Cardiac fibroblast (primary cell): Measurements from ENCODE around the gene MOSMO.
A peak's percentile ranks its signal among the peaks of the same experiment; 100 is the strongest.

Experiments
- DNase-seq, 2 donors: peaks; one replicate each; pipeline versions ENCODE4 v3.0.0 to v3.0.0-alpha.2; 2010; ENCODE audit warnings: low read depth in 2 of 2
- H3K4me3 ChIP-seq, 2 donors: replicated peaks in 1 of 2; 1 replicate in 1 of 2; 2 replicates in 1 of 2; pipeline ENCODE4 v1.5.1; 2011; ENCODE audit warnings: low read depth in 2 of 2, low read length in 2 of 2, mild to moderate bottlenecking in 2 of 2, moderate library complexity in 1 of 2
- TF ChIP-seq, protein P1 (sequence below): IDR thresholded peaks from one replicate; pipeline ENCODE4 v1.5.1; 2011; ENCODE audit warnings: low read depth, mild to moderate bottlenecking, low read length, inconsistent platforms

MOSMO gene

DNA sequence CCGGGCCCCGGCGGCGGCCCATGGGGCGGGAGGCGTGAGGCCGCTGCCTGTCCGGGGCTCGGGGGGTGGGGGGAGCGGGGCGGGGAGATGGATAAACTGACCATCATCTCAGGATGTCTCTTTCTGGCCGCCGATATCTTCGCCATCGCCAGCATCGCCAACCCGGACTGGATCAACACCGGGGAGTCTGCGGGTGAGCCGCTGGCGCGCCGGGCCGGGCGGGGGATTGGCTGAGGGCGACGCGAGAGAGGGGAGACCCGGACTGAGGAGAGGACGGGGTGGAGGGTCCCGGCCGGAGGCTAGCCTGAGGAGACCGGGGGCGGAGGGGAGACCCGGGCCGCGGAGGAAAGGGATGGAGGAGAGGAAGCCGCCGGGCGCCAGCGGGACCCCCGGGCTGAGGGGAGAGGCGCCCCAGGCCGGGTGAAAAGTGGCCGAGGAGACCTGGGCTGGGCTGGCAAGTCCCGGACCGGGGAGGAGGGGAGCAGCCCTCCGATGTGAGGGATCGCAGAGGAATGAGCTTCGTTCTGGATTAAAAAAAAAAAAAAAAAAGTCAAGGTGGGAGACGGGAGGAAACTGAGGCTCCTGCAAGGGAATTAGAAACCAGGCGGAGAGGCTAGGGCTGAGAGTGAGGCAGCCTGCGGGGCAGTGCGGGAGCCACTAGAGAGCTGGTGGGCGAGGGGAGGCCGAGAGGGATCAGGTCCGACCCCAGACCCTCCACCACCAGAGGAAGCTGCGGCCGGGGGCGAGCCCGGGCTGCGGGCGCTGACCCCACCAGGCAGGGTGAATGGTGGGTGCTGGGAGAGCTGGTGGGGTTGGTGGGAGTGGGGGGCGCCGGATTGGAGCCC is 526 bp downstream of the MOSMO start:
- TF ChIP-seq, protein P1, sequence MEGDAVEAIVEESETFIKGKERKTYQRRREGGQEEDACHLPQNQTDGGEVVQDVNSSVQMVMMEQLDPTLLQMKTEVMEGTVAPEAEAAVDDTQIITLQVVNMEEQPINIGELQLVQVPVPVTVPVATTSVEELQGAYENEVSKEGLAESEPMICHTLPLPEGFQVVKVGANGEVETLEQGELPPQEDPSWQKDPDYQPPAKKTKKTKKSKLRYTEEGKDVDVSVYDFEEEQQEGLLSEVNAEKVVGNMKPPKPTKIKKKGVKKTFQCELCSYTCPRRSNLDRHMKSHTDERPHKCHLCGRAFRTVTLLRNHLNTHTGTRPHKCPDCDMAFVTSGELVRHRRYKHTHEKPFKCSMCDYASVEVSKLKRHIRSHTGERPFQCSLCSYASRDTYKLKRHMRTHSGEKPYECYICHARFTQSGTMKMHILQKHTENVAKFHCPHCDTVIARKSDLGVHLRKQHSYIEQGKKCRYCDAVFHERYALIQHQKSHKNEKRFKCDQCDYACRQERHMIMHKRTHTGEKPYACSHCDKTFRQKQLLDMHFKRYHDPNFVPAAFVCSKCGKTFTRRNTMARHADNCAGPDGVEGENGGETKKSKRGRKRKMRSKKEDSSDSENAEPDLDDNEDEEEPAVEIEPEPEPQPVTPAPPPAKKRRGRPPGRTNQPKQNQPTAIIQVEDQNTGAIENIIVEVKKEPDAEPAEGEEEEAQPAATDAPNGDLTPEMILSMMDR = no peak
- H3K4me3 ChIP-seq = peak overlapping the region; percentile 88 to 92
- DNase-seq = no peak

DNA sequence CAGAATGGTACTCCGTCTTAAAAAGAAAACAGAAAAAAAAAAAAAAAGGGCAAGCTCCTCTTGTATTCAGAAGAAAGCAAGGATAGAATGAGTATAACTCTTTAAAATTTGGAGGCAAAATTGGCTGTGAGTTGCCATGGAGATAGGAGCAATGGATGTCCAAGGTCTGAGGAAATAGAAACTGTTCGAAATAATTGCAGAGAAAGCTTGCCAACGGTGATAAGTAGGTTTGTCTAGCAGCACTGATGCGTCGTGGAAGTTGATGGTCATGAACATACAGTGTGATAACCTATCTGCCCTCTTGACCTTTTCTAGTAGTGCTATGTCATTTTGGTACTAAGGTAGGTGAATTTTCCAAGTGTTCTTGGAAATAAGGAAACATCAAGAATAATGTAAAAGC is 3.0 kb downstream of the MOSMO start:
- H3K4me3 ChIP-seq = no peak overlapping the region
- TF ChIP-seq, protein P1 = no peak
- DNase-seq = no peak

DNA sequence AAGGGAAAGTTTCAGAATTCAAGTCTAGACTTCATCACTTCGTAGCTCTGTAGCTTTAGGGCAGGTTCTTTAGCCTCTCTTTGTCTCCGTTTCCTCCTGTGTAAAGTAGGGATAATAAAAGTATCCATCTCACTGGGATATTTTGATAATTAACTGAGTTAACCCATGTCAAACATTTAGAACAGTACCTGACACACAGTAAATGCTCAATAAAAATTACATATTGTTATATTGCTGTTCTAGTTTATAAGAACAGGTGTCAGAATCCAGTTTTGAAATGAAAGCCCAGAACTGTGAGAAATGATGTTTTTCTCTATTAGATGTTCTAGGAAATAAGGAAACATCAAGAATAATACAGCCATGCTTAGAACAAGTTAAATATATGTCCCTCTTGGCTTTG is 4.3 kb downstream of the MOSMO start:
- DNase-seq = no peak

DNA sequence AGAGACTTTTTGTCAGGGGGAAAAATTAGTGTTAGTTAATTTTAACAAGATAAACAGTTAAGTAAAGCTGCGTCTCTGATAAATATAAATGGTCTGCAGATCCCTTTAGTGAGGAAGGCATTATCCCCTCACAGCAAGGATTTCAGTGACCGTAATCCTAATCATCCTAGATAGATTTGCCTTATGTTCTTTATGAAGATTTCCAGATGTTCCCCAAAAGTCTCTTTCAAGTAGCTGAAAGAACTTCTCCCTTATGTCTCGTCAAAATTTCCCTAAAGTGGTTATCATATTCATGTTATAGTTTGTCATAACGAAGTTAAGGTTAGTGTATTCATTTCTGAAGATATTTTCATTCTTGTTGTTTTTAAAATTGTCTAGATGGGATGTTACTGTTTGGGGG is 5.6 kb downstream of the MOSMO start:
- no peak overlapping the region for H3K4me3 ChIP-seq
- TF ChIP-seq, protein P1 = no peak
- DNase-seq = no peak

More for the DNA sequence above, 4.3 kb downstream of the MOSMO start:
- TF ChIP-seq, protein P1 = no peak
- H3K4me3 ChIP-seq = no peak overlapping the region

- H3K4me3 ChIP-seq = no peak overlapping the region
- TF ChIP-seq, protein P1 = no peak
- DNase-seq = no peak
Measured at GRCh38 chr16:22014271-22014873, 6.5 kb downstream of the MOSMO start.

DNA sequence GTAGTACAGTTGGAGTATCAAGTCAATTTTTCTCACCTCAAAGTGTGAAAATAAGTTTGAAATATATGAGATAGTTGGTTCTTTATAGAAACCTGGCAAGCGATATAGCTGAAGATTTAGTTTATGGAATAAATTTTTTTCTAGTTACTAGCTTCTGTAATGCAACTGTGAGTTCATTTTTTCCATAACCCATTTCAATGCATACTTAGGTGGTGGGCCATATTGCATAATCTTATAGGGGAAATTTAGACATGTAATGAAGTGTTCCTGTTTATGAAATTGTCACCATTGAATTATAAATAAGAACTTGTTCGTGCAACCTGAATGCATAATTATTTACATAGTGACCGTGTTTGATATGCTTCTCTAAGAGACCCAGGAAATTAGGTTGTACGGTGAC is 9.0 kb downstream of the MOSMO start:
- no peak for DNase-seq
- H3K4me3 ChIP-seq = no peak overlapping the region
- TF ChIP-seq, protein P1 = no peak
